G401 (cell line): Measurements from ENCODE around the gene RBBP8NL. TPM values are rescaled to one million over a fixed set of nuclear protein-coding genes. Genes with fewer than 3 reads are reported as not detected.

Experiments used
- DNase-seq: peaks from one replicate; pipeline ENCODE4 v3.0.0-alpha.2; 2015; ENCODE audit warnings: low spot score
- in situ Hi-C: cut with HindIII; loops from 2 replicates; pipeline ENCODE4 v1.10.0; 2016; ENCODE audit warnings: low sequenced_read_pairs, mixed read lengths
- total RNA-seq: library from RNA; depleted of rRNA; stranded (reverse); fragments of >200 nt; shearing (Covaris generic); gene quantifications from 2 replicates; pipeline ENCODE4 v1.2.3, GENCODE V29; 2014

RBBP8NL gene
- total RNA-seq, 1 experiment from 2014 or later: not detected

- no peak for DNase-seq
- in situ Hi-C loops: no loop called here
These were observed 15.7 kb downstream of the RBBP8NL start for GRCh38 chr20:62411479-62412193.

- in situ Hi-C loops: no loop called here
- DNase-seq: no peak
These were observed 16.4 kb downstream of the RBBP8NL start for GRCh38 chr20:62410746-62411478.

DNA sequence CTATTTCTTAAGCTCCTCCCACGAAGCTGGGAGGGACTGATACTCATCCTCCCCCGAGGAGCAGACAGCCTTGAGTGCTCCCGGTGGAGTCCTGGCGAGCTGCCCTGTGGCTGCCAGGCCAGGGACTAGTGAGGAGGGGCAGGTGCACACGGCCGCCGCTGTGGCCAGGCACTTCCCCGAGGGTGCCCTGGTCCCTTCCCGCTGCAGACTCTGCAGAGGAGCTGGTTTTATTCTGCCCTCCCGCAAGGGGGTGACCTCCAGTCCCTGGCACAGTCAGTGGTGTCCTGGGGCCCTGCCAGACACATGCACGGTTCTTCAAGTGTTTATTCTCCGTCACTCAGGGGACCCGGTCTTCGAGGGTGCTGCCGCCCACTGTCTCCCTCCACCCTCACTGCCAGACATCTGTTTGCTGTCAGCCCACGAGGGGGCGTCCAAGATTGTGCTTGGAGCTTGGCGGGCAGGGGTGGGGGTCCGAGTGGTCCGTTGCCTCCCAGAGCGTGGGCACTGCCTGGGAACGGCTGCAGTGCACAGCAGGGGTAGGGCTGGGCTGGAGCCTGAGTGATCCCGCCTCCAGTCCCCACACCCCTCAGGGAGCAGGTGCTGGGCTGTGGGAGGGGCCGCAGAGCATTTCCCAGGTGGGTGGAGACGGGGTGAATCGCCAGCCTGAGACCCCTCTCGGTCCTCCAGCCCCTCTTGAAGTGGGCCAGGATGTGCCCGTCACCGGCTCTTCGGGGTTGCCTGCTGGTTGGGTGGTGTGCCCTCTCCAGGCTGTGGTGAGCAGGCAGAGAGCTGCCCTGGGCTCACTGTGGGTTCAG is 17.2 kb downstream of the RBBP8NL start:
- peak; percentile 48 for DNase-seq
- in situ Hi-C loops: no loop called here

GRCh38 chr20:62409086-62409853 is 18.1 kb downstream of the RBBP8NL start:
- in situ Hi-C loops: no loop called here
- no peak for DNase-seq

DNA sequence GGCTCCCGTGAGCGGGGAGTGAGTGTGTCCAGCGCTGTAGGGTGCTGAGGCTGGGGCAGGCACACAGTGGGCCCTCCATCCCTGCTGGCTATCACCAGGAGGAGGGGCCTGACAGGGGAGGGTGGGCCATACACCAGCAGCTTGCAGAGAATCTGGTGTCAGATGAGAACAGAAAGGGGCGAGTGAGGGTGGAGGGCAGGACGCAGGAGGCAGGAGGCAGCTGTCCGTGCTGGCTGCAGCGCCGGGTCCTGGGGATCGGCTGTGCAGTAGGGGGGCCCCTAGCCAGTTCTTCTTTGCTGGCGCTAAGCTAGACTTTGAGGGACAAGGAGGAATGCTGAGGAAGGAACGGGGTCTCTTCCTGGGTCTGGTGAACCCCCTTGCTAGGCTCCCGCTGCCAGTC is 18.7 kb downstream of the RBBP8NL start:
- in situ Hi-C loops: no loop called here
- no peak for DNase-seq

DNA sequence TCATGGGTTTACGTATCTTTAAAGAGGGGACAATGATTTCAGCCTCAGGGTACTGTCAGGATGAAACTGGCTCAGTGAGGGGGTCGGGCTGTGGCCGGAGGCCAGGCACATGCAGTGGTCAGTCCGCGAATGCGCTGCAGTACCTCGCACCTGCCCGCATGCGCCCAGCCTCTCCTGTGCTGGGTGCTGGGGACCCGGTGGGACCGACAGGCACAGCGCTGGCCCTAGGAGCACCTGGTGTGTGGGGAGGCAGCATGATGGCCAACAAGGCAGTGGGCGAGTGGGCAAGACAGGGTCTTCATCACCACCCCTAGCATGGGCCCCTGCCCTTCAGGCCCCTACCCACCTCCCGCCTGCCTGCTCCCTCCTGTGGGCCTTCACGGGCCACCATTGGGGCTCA is 19.3 kb downstream of the RBBP8NL start:
- in situ Hi-C loops: no loop called here
- no peak for DNase-seq

DNA sequence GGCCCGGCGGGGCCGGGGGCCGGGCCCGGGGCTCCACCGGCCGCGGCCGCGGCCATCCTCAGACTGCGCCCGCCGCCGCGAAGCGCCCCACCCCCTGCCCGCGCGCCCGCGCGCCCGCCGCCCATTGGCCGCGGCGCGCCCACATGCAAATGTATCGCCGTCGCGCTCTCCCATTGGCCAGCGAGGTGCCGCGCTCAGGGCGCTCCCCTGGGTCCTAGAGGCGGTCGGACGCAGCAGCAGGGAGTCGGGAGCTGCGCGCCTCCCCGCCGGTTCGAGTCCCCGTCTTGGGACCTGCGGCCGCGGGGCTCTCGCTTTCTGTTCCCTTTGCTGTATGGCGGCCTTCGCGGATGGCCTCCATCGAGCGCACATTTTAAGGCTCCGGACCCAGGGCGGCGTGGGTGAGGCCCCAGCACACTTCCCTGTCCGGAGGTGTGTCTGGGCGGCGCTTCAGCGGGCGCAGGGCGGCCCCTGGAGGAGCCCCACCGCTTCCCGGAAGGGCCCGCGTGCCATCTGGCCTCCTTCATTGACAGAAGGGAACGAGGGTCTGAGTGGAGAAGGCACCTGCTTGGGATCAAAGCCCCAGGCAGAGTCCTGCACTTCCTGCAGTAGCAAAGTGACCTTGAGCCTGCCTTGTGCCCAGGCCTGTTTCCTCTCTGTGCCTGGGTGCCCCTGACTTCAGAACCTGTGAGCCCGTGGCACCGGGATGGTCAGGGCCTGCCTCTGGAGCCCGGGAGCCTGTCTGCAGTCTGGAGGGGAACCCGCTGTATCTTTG is 19.9 kb downstream of the RBBP8NL start, which contains the start of gene CABLES2:
Gene CABLES2 (minus strand): TSS at position 65 of the 772 bp plus-strand sequence. CDS start 9 bp downstream, at position 56.
- in situ Hi-C loops: no loop called here
- DNase-seq: peak; percentile 92

DNA sequence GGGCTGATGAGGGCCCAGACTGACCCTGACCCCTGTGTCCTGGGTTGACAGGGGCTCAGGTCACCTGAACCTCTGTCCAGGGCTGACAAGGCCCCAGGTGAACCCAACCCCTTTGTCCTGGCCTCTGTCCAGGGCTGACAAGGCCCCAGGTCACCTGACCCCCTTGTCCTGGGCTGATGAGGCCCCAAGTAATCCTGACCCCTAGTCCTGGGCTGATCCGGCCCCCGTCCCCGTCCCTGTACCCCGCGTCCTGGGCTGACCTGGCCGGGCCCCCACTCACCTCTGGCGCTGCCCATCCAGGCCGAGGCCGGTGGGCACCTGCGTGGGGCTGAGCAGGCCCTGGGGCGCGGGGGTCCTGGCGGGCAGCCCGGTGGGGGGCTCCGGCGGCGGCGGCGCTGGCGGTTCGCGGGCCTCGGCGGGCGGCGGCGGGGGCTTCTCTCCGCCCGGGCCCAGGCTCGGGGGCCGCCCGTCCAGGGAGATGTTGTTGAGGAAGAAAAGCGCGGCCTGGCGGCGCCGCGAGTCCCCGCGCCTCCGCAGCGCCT is 20.6 kb downstream of the RBBP8NL start:
- no peak for DNase-seq
- in situ Hi-C loops: no loop called here

GRCh38 chr20:62405981-62406513 is 21.3 kb downstream of the RBBP8NL start:
- in situ Hi-C loops: no loop called here
- DNase-seq: no peak

DNA sequence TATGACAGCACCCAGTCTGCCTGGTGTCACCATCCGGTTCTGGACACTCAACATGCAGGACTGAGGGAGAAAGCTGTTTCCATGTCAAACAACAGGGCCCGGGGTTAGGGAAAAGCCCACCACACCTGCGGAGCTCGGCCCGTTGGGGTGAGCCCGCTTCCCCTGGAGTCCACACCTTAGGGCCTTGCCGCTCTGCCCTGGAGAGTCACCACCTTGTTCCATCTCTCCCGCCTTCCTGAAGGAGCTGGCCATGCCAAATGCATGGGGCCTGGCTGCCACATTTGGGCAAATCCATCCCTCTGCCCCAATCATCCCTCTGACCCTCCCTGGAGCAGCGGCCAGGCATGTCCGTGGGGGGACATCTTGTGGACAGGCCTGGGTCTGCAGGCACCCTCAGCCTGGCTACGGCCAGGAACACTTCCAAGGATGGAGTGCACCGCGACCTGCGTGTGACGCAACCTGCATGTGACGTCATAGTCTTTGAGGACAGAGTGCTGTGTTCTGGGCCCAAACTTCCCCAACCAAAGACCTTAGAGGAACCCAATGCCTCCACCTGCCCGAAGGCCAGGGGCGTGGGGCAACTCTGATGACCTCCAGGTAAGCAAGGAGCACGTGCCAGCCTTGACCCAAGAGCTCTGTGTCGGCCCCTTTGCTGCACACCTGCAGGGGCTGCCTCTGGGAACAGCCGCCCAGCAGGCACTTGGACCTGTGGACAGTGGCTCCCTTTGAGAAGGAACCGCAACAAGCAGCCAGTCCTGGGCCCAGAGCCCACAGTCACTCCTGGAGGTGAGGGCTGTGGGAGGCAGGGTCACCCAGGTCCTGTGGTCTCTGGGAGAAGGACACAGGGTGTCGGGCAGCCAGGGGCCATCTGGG is 22.0 kb downstream of the RBBP8NL start:
- in situ Hi-C loops: no loop called here
- DNase-seq: peak; percentile 85

- in situ Hi-C loops: no loop called here
- no peak for DNase-seq
These were observed 22.6 kb downstream of the RBBP8NL start for GRCh38 chr20:62404761-62405107.

DNA sequence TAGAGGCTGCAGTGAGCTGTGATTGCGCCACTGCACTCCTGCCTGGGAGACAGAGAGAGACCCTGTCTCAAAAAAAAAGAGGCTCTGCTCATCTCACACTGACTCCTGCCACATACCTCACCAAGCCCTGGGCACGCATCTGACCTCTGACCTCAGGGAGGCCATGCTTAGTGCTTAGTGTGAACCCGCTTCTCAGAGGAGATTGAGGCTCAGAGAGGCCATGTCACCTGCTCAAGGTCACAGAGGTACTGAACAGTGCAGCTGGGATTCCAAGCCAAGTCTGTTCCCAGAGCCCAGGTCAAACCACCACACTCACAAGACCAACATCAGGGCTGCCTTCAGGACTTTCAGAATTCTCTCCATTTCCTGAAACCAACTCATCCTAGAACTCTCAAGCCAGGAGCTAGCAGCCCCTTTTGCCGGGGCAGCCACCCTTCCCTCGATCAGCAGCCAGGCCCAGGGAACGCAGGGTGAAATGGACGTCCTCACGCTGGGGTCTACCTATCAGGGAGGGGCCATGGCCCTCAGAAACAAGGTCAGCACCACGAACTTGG is 23.1 kb downstream of the RBBP8NL start:
- no peak for DNase-seq

GRCh38 chr20:62403331-62403730 is 24.0 kb downstream of the RBBP8NL start:
- in situ Hi-C loops: no loop called here

More for the DNA sequence above, 23.1 kb downstream of the RBBP8NL start:
- in situ Hi-C loops: no loop called here

GRCh38 chr20:62402456-62403150 is 24.7 kb downstream of the RBBP8NL start:
- no peak for DNase-seq
- in situ Hi-C loops: no loop called here

More at GRCh38 chr20:62403331-62403730, 24.0 kb downstream of the RBBP8NL start:
- DNase-seq: no peak

- in situ Hi-C loops: no loop called here
These were observed 26.0 kb downstream of the RBBP8NL start for GRCh38 chr20:62401331-62401779.

GRCh38 chr20:62400541-62400940 is 26.8 kb downstream of the RBBP8NL start:
- in situ Hi-C loops: no loop called here
- no peak for DNase-seq

More at GRCh38 chr20:62401331-62401779, 26.0 kb downstream of the RBBP8NL start:
- DNase-seq: no peak
